Measurements from ENCODE around the gene TSSK1B.

GRCh38 chr5:113437111-113437510 lies 2.3 kb upstream of the TSSK1B start:
- TF ChIP-seq CTCF (IDR thresholded peaks at IDR 0.05) (no peak), POLR2A (IDR thresholded peaks at IDR 0.05) (no peak)

All from Peyer's patch (tissue), 4 donors.